GM12872 (cell line): Measurements from ENCODE around the gene RARB.

Source experiments
- CTCF ChIP-seq: IDR thresholded peaks from 3 replicates; pipeline ENCODE4 v1.5.1; 2011; ENCODE audit warnings: low read depth, mild to moderate bottlenecking, low read length, moderate library complexity; ENCODE audit not compliant: insufficient read depth

RARB gene

GRCh38 chr3:25531971-25532370 lies 103.9 kb downstream of the RARB start:
- TF ChIP-seq CTCF = no peak

GRCh38 chr3:25532431-25533162 lies 104.5 kb downstream of the RARB start:
- TF ChIP-seq CTCF = peak; percentile 71

DNA sequence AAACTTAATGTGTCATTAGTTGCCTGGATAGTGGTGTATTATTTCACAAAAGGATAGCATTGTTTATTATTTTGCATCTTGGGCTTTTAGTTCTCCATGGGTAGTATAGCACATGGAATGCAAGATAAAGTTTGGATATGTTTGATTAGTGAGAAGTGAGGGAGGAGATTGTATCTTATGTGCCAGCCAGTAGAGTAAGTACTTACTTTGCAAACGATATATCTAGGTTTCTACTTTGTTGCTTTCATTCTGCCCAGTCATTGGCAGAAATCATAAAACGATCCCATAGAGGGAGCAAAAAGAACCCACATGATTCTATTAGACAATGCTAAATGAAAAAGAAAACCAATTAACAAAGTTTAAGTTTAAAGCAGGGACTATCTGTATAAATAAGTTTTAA lies 105.3 kb downstream of the RARB start:
- no peak for TF ChIP-seq CTCF

GRCh38 chr3:25534007-25534406 lies 105.9 kb downstream of the RARB start:
- no peak for TF ChIP-seq CTCF

DNA sequence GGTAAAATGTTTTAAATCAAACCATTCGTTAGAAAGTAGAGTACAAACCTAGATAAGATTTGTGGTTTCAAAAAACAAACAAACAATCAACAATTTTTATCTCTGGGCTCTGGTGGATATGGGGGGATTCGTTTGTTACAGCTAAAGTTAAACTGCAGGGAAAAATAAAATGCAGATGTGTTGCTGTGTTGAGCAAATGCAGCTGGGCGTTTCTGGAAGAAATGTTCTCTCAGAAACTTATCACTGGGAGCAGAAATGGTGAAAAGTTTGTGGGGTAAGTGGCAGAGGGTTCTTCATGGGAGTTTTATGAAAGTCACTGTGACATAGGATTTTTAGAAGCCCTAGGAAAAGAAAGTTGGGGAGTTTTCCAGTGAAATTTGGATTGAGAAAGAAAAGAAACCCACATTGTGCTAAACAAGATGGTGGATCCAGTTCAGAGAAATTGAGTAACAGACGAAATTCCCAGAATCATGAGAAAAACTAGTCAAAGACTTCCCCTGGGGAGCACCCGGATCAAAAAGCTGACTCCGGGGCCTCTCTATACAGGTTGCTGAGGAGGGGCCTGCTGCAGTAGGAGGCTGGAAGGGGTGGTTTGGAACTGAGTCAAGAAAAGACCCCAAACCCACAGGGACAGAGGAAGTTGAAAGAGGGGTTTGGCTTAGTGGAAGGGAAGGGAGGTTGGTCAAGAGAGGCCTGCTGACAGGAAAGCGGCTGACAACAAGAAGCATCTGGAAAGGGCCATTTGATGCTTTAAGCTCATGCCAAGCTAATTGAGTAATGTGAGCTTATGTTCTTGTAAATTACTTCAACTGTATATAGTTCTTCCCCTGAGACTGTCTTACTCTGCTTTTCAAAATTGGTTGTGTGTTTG lies 108.7 kb downstream of the RARB start:
- no peak for TF ChIP-seq CTCF

DNA sequence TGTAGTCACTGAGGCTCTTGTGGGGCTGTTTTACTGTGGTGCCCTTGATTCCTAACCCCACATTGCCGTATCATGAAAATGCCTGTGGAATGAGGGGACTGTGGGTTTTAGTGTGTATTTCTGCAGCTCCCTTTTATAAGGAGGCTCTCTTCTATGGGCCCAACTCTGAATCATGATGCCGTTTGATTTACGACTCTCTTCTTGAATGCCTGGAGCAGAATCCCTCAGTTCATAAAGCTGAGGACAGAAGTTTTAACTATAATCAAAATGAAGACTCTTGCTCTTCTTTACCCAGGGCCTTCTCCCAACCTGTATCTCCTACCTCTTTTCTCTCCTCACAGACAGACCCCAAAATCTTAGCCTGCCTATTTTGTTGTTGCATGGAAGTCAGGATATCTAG lies 109.5 kb downstream of the RARB start:
- no peak for TF ChIP-seq CTCF

DNA sequence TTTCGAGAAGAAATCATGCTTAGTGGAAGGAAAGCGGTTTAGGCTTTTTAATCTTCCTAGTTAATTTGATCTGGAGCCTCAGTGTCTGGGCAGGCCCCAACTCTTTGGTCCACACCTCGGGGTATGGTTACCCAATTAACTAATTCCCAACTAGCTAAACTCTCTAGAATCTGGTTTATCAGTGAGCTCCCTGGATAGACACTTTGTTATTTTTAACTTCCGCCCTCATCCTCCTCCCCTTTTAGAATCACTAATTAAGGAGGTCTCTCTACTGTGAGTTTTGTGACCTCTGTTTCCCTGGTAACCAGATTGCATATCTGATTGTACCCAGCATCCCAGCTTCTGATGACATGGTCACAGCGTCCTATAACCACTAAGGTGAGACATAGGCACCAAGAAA lies 112.2 kb downstream of the RARB start:
- no peak for TF ChIP-seq CTCF
